Umbilical cord (tissue), 2 donors: ENCODE measurements around the gene TNS3. TPM values are rescaled to one million over a fixed set of nuclear protein-coding genes. Genes with fewer than 3 reads are reported as not detected.

Experiments used
- DNase-seq: peaks from one replicate; pipeline ENCODE4 v3.0.0-alpha.2; 2015; ENCODE audit warnings: low spot score
- total RNA-seq: library from RNA; depleted of rRNA; stranded (reverse); fragments of >200 nt; gene quantifications from one replicate; pipeline ENCODE4 v1.2.3, GENCODE V29; 2014; ENCODE audit warnings: low replicate concordance; ENCODE audit not compliant: insufficient read depth

Gene TNS3
- total RNA-seq, 1 donor from 2014 or later, result 73.9 TPM

- DNase-seq, result no peak
Observed at GRCh38 chr7:47408675-47409074, 173.2 kb downstream of the TNS3 start.

GRCh38 chr7:47407821-47408674 is 173.9 kb downstream of the TNS3 start:
- DNase-seq, result no peak

GRCh38 chr7:47407136-47407535 is 174.8 kb downstream of the TNS3 start:
- DNase-seq, result no peak

- no peak for DNase-seq
Observed at GRCh38 chr7:47406801-47407129, 175.1 kb downstream of the TNS3 start.

DNA sequence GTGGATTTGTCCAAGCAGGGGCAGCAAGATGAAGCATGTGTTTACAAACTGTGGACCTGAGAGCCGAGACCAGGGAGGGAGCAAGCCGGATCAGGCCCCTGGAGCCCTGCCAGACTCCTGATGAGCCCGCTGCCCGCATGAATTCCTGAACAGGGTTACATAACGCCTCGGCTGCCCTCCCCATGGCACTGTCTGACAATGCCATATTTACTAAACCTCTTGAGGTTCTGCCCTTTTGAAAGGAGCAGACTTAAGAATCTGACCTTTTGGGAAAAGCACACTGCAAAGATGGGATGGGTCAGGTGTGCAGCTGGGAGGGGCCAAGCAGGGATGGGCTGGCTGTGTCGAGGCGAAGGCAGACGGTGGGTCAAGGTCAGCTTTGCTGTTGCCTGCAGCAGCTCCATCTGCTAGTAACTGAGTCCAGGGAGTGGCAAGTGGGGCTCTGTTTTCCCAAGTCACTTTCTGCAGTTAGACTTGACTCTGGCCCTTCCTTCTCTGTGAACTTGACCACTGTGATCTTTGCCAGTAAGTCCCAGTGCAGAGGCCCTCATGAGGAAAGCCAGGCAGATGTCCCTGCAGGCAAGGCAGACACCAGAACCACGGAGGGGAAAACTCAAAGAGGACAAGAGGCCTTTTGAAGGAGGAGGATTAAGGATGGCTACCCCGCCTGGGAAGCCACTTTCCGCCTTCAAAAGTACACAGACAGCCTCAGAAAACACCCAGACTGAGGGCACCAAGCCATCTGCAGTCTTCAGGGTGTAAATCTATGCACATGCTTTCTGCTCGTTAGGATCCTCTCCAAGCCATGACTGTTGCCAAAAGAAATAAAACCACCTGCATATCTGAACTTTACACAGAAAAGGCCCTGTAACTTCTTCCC is 175.8 kb downstream of the TNS3 start:
- DNase-seq, result peak; percentile 42

DNA sequence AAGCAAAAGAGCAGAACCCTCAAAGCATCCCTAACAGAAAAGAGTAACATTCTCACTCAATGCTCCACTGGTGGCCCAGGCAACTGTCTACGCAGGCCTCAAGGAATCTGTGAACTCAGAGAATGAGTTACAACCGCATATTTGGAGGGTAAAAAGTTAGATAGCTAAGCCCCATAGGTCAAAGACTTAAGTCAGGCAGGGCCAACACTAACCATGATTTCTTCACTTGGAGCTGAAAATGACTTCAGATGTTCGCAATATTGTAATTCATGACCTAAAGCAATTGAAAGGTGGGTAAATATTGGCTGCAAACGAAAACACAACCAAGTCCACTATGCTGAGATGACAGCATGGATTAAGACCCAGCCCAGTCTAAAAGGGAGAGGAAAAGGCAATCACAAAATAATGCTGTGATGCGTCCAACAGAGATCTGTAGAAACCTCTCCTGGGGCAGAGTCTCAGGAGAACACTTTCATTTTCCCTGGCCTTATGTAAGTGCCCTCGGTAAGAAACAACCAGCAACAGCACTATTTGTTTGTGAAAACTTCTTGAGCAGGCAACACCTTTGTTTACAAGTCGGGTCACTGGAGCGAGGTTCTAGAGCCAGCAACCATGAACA is 176.5 kb downstream of the TNS3 start:
- DNase-seq, result peak; percentile 27

DNA sequence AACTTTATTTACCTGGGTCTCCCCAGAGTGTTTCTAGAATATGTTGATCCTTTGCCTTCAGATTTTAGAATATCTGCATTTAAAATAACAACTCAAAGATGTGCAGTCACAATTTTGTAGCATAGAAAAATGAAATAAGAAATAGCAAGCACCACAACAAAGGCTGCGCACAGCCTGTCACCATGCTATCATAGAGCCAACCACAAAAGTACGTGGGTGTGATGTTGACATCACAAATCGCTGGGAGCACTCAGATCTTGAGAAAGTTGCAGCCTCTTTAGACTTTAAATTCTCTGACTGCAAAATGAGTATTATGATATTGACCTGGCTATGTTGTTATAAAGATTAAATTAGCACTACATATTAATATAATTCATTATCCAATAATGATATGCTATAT is 177.9 kb downstream of the TNS3 start:
- no peak for DNase-seq

GRCh38 chr7:47402941-47403866 is 178.7 kb downstream of the TNS3 start:
- DNase-seq, result no peak

- DNase-seq, result no peak
Observed at GRCh38 chr7:47401611-47402570, 180.0 kb downstream of the TNS3 start.

GRCh38 chr7:47400741-47401206 is 181.1 kb downstream of the TNS3 start:
- no peak for DNase-seq

GRCh38 chr7:47400001-47400400 is 181.9 kb downstream of the TNS3 start:
- no peak for DNase-seq

DNA sequence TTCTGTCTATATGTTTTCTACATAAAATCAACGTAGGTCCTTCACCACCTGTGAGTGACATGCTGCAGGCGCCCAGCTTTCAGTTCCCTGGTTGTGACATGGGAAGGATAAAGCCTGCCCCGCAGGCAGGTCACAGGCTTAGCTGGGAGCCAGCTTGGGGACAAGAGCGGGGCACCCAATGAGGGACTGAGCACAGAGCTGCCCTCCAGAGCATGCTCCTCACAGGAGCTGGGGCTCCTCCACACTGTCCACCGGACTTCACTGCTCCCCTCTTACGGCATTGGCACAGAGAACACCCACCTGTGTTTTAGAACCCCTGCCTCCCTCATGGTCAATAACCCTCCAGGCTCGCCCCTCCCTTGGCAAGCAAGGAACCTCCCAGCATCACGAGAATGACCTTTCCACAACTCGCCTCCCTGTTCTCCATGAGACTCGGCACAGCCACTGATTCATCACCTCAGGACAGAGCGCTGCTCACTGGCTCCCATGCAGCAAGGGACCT is 187.1 kb downstream of the TNS3 start:
- DNase-seq, result no peak

- DNase-seq, result no peak
Observed at GRCh38 chr7:47394216-47394615, 187.7 kb downstream of the TNS3 start.

GRCh38 chr7:47393406-47393805 is 188.5 kb downstream of the TNS3 start:
- no peak for DNase-seq

DNA sequence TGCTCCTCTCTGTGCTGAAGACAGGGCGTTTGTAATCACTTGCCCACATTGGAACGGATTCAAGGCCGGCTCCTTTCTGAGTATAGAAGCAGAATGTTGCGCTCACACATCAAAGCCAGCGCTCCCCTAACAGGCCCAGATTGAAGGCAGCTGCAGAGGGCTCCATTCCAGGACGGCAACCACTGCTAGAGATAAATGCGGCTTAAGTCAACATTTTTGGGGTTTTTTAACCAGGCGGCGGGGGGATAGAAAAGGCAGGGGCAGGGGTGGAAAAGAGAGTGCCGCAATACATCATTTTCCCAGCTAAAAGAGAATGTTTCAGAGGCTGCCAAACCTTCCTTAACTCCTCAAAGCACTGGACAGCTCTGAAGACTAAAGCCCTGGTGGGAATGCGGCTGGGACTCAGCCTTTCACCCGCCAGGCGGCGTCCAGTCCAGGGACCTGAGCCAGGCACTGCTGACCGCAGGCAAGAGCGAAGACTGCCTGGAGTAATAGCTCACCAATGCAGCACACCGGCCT is 189.6 kb downstream of the TNS3 start:
- DNase-seq, result peak; percentile 98

- no peak for DNase-seq
Observed at GRCh38 chr7:47391726-47392125, 190.2 kb downstream of the TNS3 start.

DNA sequence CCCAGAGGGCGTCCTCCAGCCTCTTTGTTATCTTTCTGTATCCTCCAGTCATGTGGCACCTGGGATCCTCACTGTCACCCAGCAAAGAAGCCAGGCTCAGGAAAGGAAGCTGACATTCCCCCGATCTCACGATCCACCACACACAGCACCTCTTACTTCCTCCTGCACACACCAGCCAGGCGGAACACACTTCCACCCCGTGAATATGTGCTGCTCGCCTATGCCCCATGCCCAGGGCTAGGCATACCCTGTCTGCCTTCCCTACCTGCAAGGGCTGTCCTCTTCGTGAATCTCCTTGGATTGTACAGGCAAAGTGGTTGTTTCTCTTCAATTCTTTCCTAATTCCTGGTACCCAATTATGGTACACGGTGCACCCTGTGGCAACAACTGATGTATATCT is 191.0 kb downstream of the TNS3 start:
- DNase-seq, result no peak

GRCh38 chr7:47389923-47390630 is 191.8 kb downstream of the TNS3 start:
- no peak for DNase-seq
